ENCODE data around the gene U2AF2. TPM values are rescaled to one million over a fixed set of nuclear protein-coding genes. Genes with fewer than 3 reads are reported as not detected.

The U2AF2 gene
- total RNA-seq, 4 donors from 2014 or later, result 80.4 to 122 (median 104) TPM

DNA sequence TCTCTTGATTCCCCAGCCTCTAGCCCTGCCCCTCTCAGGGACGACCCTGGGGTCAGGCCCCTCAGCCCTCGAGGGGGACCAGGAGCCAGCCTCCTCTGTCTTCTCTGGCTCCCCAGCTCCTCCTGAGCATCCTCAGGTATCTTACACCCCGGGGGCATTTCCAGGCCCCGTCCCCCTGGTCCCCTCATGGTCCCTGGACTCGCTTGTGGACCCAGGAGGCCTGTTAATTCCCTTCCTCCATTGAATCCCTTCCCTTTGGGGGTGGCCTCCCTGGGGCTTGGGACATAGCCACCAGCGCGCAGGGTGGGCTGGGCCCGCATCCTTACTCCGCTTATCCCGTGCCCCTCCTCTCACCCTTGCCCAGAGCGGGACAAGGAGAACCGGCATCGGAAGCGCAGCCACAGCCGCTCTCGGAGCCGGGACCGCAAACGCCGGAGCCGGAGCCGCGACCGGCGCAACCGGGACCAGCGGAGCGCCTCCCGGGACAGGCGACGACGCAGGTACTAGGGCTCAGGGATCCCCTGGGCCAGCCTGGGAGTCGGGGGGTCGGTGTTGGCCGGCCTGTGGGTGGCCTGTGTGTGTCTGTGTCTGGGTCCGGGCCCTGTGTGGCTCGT, 4.1 kb downstream of the U2AF2 start:
- no peak for DNase-seq (ENCODE audit: extremely low spot score)
- TF ChIP-seq POLR2A (IDR thresholded peaks at IDR 0.05; ENCODE audit: low read depth) (no peak), CTCF (IDR thresholded peaks at IDR 0.05) (no peak), EP300 (IDR thresholded peaks at IDR 0.05) (no peak), POLR2AphosphoS5 (IDR thresholded peaks at IDR 0.05) (no peak)
- Histone ChIP-seq H3K27me3 (no peaks in the 10 kb centered on the region), H3K36me3 (peaks cover 46 to 56% (median 51%) of the 10 kb centered on the region in 4 donors), H3K9me3 (no peaks in the 10 kb centered on the region), H3K4me1 (peaks cover 45 to 63% (median 53%) of the 10 kb centered on the region in 4 donors), H3K27ac (replicated peaks in 1 of 4) (no peak overlapping the region), H3K4me3 (no peak overlapping the region)
- 86% methylated on average over 31 of the region's 37 CpGs for WGBS
- intact Hi-C loops (cut with DNase I), result loop anchor here (10.0 kb wide), 1 partner anchor 544 kb away; the partner anchor contains the start of gene PPP1R12C

GRCh38 chr19:55659822-55660221, 5.0 kb downstream of the U2AF2 start:
- DNase-seq (ENCODE audit: extremely low spot score), result no peak
- no peaks in the 10 kb centered on the region for H3K27me3 ChIP-seq
- no peak for TF ChIP-seq POLR2A (IDR thresholded peaks at IDR 0.05; ENCODE audit: low read depth)
- no peak for TF ChIP-seq CTCF (IDR thresholded peaks at IDR 0.05)
- no peak for TF ChIP-seq EP300 (IDR thresholded peaks at IDR 0.05)
- TF ChIP-seq POLR2AphosphoS5 (IDR thresholded peaks at IDR 0.05), result no peak
- H3K9me3 ChIP-seq, result no peaks in the 10 kb centered on the region
- H3K27ac ChIP-seq (replicated peaks in 1 of 4), result no peak overlapping the region
- intact Hi-C loops (cut with DNase I), result loop anchor here (10.0 kb wide), 1 partner anchor 545 kb away; the partner anchor contains the start of gene PPP1R12C
- no peak overlapping the region for H3K4me3 ChIP-seq
- 75% methylated on average over 9 of the region's 9 CpGs for WGBS
- peaks cover 45 to 63% (median 53%) of the 10 kb centered on the region in 4 donors for H3K4me1 ChIP-seq
- peaks cover 55 to 65% (median 60%) of the 10 kb centered on the region in 4 donors for H3K36me3 ChIP-seq

DNA sequence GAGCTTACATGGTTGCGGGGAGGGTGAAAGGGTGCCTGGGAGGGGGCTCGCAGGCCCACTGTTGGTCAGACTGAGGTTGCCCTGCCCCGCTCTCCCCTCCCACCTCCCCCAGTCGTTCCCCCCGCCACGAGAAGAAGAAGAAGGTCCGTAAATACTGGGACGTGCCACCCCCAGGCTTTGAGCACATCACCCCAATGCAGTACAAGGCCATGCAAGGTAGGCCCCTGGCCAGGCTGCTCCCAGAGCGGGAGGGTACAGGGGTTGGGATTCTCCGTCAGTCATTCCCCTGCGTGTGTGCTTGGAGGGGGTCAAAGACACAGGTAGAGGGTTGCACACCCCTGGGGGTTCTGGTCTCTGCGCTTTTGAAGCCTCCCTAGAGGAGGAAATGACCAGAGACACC, 5.6 kb downstream of the U2AF2 start:
- Histone ChIP-seq H3K4me3 (no peak overlapping the region), H3K9me3 (no peaks in the 10 kb centered on the region), H3K4me1 (peaks cover 45 to 63% (median 52%) of the 10 kb centered on the region in 4 donors), H3K27ac (replicated peaks in 1 of 4) (no peak overlapping the region), H3K36me3 (peaks cover 61 to 70% (median 65%) of the 10 kb centered on the region in 4 donors), H3K27me3 (no peaks in the 10 kb centered on the region)
- 88% methylated on average over 9 of the region's 12 CpGs for WGBS
- no peak for DNase-seq (ENCODE audit: extremely low spot score)
- TF ChIP-seq POLR2AphosphoS5 (IDR thresholded peaks at IDR 0.05) (no peak), CTCF (IDR thresholded peaks at IDR 0.05) (no peak), EP300 (IDR thresholded peaks at IDR 0.05) (no peak), POLR2A (IDR thresholded peaks at IDR 0.05; ENCODE audit: low read depth) (no peak)
- intact Hi-C loops (cut with DNase I), result no loop called here

DNA sequence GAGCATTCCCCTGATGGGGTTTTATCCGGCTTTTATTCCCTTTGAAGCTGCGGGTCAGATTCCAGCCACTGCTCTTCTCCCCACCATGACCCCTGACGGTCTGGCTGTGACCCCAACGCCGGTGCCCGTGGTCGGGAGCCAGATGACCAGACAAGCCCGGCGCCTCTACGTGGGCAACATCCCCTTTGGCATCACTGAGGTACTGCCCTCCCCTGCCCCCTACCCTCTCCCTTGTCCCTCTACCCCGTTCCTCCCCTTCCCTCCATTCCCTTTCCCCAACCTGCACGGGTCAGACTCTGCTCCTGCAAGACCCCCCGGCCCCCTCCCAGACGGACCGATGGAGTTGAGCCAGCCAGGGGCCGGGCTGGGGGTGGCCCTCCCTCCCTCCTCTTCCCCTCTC, 6.2 kb downstream of the U2AF2 start:
- Histone ChIP-seq H3K36me3 (peaks cover 67 to 76% (median 71%) of the 10 kb centered on the region in 4 donors), H3K4me1 (peaks cover 41 to 60% (median 47%) of the 10 kb centered on the region in 4 donors), H3K27me3 (no peaks in the 10 kb centered on the region), H3K27ac (replicated peaks in 1 of 4) (no peak overlapping the region), H3K9me3 (no peaks in the 10 kb centered on the region), H3K4me3 (no peak overlapping the region)
- 67% methylated on average over 16 of the region's 16 CpGs for WGBS
- DNase-seq (ENCODE audit: extremely low spot score), result no peak
- TF ChIP-seq EP300 (IDR thresholded peaks at IDR 0.05) (no peak), CTCF (IDR thresholded peaks at IDR 0.05) (no peak), POLR2A (IDR thresholded peaks at IDR 0.05; ENCODE audit: low read depth) (no peak), POLR2AphosphoS5 (IDR thresholded peaks at IDR 0.05) (no peak)
- intact Hi-C loops (cut with DNase I), result no loop called here
